ENCODE data around the gene SPEF2.

- TF ChIP-seq ZEB1 (IDR thresholded peaks at IDR 0.05; ENCODE audit: insufficient replicate concordance, low read depth) (no peak), CTCF (CRISPR knock-in tag; IDR thresholded peaks at IDR 0.05) (no peak), ZBTB26 (CRISPR knock-in tag; IDR thresholded peaks at IDR 0.05; ENCODE audit: borderline replicate concordance) (no peak), PHF20 (CRISPR knock-in tag; IDR thresholded peaks at IDR 0.05) (no peak), SP4 (CRISPR knock-in tag; IDR thresholded peaks at IDR 0.05) (no peak), MXI1 (IDR thresholded peaks at IDR 0.05; ENCODE audit: borderline replicate concordance, low read depth, low read length) (no peak), EP300 (IDR thresholded peaks at IDR 0.05; ENCODE audit: low read depth in 2 of 2, low read length in 2 of 2) (no peak), EP300 (CRISPR knock-in tag; IDR thresholded peaks at IDR 0.05; ENCODE audit: borderline replicate concordance) (no peak)
Observed at GRCh38 chr5:35771839-35772238, 154.2 kb downstream of the SPEF2 start.
